C4-2B (cell line): ENCODE measurements around the gene MKLN1.

Experiments
- H3K27ac ChIP-seq: fragments of 450-650 bp; 2 replicates; pipeline ENCODE4 v1.5.1; 2017
- ZFX ChIP-seq: fragments of 450-650 bp; IDR thresholded peaks from 2 replicates; pipeline ENCODE4 v1.6.1; 2017
- TF ChIP-seq, protein P1 (sequence below): fragments of 450-650 bp; conservative IDR thresholded peaks from 2 replicates; pipeline ENCODE4 v1.5.1; 2017; ENCODE audit warnings: mild to moderate bottlenecking

MKLN1 gene

DNA sequence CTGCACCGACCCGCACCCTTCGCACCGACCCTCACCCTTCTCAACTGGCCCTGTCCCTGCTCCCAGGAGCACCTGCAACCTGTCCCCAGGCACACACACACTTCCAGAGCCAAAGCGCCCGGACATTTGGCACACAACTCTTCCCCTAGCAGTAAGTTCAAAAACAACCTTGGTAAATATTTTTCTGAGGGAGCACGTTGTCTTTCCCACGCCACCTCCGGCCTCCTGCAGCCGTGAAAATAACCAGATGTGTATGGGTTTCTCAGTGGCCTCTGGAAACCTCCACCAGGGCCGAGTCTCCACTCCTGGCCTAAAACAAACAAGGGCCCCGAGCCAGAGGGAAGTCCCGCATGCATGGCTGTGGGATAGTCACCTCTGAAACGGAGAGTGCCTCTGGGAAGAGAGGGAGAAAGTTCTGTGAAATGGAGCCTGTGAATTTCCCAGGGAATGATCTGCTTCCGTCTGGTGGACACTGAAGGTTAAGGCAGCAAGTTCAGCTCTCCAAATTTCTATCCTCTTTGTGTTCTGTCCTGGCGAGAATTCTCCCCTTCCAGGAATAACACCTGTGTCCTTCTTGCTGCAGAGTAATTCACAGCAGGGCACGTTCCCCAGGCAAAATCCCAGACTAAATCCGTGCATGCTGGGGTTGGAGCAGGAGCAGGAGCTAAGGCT is 213.0 kb downstream of the MKLN1 start:
- TF ChIP-seq ZFX = no peak
- TF ChIP-seq, protein P1, sequence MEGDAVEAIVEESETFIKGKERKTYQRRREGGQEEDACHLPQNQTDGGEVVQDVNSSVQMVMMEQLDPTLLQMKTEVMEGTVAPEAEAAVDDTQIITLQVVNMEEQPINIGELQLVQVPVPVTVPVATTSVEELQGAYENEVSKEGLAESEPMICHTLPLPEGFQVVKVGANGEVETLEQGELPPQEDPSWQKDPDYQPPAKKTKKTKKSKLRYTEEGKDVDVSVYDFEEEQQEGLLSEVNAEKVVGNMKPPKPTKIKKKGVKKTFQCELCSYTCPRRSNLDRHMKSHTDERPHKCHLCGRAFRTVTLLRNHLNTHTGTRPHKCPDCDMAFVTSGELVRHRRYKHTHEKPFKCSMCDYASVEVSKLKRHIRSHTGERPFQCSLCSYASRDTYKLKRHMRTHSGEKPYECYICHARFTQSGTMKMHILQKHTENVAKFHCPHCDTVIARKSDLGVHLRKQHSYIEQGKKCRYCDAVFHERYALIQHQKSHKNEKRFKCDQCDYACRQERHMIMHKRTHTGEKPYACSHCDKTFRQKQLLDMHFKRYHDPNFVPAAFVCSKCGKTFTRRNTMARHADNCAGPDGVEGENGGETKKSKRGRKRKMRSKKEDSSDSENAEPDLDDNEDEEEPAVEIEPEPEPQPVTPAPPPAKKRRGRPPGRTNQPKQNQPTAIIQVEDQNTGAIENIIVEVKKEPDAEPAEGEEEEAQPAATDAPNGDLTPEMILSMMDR = no peak
- H3K27ac ChIP-seq = peak overlapping the region; percentile 18

- H3K27ac ChIP-seq = no peak overlapping the region
- TF ChIP-seq, protein P1 = no peak
- no peak for TF ChIP-seq ZFX
These were observed 215.6 kb downstream of the MKLN1 start for GRCh38 chr7:131543298-131543697.

DNA sequence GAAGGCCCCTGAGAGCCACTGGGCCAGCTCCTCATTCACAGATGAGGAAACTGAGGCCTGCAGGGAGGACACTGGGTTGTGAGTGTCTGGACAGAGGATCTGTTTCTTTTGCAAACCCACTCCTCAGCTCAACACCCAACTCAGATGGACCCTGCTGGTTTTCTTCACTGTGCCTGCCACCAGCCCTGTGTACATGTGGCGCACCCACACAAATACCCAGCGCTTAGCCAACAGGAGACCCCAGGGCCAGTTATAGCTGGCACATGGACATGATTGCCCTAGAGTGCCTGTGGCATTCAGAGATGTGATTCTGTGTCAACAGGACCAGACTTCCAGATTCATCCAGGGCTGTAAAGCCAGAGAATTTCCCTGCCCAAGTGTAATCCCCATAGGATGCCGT is 216.3 kb downstream of the MKLN1 start:
- H3K27ac ChIP-seq = no peak overlapping the region
- TF ChIP-seq ZFX = no peak
- TF ChIP-seq, protein P1 = no peak

GRCh38 chr7:131544449-131545301 is 217.0 kb downstream of the MKLN1 start:
- H3K27ac ChIP-seq = no peak overlapping the region
- TF ChIP-seq, protein P1 = no peak; the same call in 1 of the 2 replicates
- no peak for TF ChIP-seq ZFX

- no peak overlapping the region for H3K27ac ChIP-seq
- TF ChIP-seq, protein P1 = no peak
- no peak for TF ChIP-seq ZFX
These were observed 218.4 kb downstream of the MKLN1 start for GRCh38 chr7:131546126-131546525.
